Measurements from ENCODE around the gene PCGF6.
"Not testable (repeated sequence)": the region's sequence is repeated elsewhere in the genome, so short reads cannot be mapped to it uniquely, and the experiment has no call there.

PCGF6 gene

DNA sequence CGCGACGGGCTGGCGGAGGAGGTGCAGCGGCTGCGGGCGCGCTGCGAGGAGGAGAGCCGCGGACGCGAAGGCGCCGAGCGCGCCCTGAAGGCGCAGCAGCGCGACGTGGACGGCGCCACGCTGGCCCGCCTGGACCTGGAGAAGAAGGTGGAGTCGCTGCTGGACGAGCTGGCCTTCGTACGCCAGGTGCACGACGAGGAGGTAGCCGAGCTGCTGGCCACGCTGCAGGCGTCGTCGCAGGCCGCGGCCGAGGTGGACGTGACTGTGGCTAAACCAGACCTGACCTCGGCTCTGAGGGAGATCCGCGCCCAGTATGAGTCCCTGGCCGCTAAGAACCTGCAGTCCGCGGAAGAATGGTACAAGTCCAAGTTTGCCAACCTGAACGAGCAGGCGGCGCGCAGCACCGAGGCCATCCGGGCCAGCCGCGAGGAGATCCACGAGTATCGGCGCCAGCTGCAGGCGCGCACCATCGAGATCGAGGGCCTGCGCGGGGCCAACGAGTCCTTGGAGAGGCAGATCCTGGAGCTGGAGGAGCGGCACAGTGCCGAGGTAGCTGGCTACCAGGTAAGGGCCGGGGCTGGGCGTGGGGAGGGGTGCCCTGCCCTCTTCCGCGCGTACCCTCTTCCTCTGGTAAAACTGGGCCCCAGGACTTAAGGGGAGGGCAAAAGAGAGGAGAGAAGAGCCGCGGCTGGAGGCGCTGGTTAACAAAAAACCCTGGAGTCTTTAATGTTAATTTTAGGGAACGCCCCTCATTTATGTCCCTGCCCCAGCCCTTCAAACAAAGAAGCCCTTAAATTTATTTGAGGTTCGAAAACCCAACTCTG is 73.0 kb downstream of the PCGF6 start:
- Histone ChIP-seq H3K27ac (ENCODE audit: low read depth, low read length) (no peak overlapping the region), H3K4me1 (ENCODE audit: insufficient read depth, low read length) (no peaks in the 10 kb centered on the region)

DNA sequence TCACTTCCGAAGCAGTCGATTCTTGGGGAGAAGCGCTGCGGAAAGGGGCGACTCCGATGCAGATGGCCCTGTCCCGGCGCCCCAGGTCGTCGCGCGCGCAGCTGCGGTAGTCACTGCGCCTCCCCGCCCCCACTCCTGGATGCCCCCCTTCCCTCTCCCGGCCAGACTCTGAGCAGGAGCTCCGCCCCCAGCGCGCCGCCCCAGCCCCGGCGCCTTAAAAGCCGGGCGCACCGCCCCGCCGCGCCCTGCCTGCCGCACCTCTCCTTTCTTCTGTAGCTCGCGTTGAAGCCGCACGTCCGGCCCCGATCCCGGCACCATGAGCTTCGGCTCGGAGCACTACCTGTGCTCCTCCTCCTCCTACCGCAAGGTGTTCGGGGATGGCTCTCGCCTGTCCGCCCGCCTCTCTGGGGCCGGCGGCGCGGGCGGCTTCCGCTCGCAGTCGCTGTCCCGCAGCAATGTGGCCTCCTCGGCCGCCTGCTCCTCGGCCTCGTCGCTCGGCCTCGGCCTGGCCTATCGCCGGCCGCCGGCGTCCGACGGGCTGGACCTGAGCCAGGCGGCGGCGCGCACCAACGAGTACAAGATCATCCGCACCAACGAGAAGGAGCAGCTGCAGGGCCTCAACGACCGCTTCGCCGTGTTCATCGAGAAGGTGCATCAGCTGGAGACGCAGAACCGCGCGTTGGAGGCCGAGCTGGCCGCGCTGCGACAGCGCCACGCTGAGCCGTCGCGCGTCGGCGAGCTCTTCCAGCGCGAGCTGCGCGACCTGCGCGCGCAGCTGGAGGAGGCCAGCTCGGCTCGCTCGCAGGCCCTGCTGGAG is 73.8 kb downstream of the PCGF6 start, which contains the start of gene INA:
TSS of gene INA (plus strand) at position 243 of the 817 bp plus-strand sequence. CDS start at position 317, 74 bp downstream.
- H3K9me3 ChIP-seq (ENCODE audit: low read length), result peaks cover 9% of the 10 kb centered on the region
- H3K9ac ChIP-seq (ENCODE audit: low read length), result no peak within 1 kb of the TSS
- H3K4me1 ChIP-seq (ENCODE audit: insufficient read depth, low read length), result no peaks in the 10 kb centered on the region
- H3K27ac ChIP-seq (ENCODE audit: low read depth, low read length), result no peak within 1 kb of the TSS
- peaks cover 38 to 46% of the 10 kb centered on the region in 2 donors for H3K27me3 ChIP-seq (ENCODE audit: control insufficient read depth in 1 of 2, insufficient read depth in 2 of 2, low read length in 2 of 2)
- no peak within 1 kb of the TSS for H3K4me3 ChIP-seq (ENCODE audit: low read depth in 1 of 2, low read length in 2 of 2)
- H3K36me3 ChIP-seq (ENCODE audit: insufficient read depth, low read length), result no peaks in the 10 kb centered on the region

More for the DNA sequence above, 73.0 kb downstream of the PCGF6 start:
- Histone ChIP-seq H3K4me3 (ENCODE audit: low read depth in 1 of 2, low read length in 2 of 2) (no peak overlapping the region), H3K27me3 (ENCODE audit: control insufficient read depth in 1 of 2, insufficient read depth in 2 of 2, low read length in 2 of 2) (peaks cover 38 to 46% of the 10 kb centered on the region in 2 donors), H3K9me3 (ENCODE audit: low read length) (peaks cover 9% of the 10 kb centered on the region), H3K9ac (ENCODE audit: low read length) (no peak overlapping the region), H3K36me3 (ENCODE audit: insufficient read depth, low read length) (no peaks in the 10 kb centered on the region)

DNA sequence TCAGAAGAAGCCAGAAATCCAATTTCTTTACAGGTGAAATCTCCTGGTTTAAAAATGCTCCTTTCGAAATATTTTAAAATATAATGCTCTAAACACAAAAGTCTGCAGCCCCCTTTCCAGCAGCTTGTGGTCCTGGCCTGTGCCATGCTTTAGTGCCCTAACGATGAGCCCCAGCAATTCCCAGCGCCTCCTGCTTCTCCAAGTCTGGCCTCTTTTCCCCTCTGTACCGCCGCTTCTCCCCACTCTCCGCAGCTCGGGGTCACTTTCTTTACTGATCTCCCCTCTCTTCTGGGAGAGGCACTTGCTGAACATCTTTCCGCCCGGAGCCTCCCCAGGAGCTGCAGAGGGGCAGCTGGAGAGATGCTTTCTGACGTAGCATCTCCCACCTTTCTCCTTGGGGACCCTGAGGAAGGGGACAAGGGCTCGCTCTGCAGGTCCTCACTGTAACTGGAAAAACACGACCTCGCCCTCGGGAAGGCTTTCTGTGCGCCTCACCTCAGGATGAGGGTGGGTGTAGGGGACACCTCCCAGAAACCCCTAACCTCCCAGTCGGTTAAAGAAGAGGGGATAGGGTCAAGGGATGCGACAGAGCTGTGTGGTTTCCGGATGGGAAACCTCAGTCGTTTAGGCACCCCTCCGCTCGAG is 74.6 kb downstream of the PCGF6 start:
- no peak overlapping the region for H3K9ac ChIP-seq (ENCODE audit: low read length)
- H3K36me3 ChIP-seq (ENCODE audit: insufficient read depth, low read length), result no peaks in the 10 kb centered on the region
- H3K4me1 ChIP-seq (ENCODE audit: insufficient read depth, low read length), result no peaks in the 10 kb centered on the region
- no peak overlapping the region for H3K4me3 ChIP-seq (ENCODE audit: low read depth in 1 of 2, low read length in 2 of 2)
- H3K27ac ChIP-seq (ENCODE audit: low read depth, low read length), result no peak overlapping the region
- H3K9me3 ChIP-seq (ENCODE audit: low read length), result peaks cover 9% of the 10 kb centered on the region
- H3K27me3 ChIP-seq (ENCODE audit: control insufficient read depth in 1 of 2, insufficient read depth in 2 of 2, low read length in 2 of 2), result peaks cover 36 to 46% of the 10 kb centered on the region in 2 donors

DNA sequence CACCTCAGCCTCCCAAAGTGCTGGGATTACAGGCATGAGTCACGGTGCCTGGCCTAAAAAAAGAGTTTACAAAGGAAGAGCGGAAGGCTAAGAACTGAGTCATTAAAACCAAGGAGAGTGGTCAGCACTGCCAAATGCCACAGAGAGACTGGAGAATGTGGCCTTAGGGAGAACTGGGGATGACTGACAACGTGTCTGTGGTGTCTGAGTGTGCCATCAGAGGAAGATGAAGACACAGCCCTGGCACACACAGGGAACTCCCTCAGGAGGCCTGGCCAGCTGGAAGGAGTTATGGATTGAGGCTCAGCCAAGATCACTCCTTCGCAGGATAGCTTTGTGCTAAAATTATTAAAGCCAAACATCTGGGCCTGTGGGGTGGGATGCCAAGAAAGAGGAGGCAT is 77.9 kb downstream of the PCGF6 start:
- Histone ChIP-seq H3K36me3 (ENCODE audit: insufficient read depth, low read length) (no peaks in the 10 kb centered on the region), H3K27ac (ENCODE audit: low read depth, low read length) (no peak overlapping the region), H3K9me3 (ENCODE audit: low read length) (no peaks in the 10 kb centered on the region), H3K9ac (ENCODE audit: low read length) (no peak overlapping the region), H3K4me3 (ENCODE audit: low read depth in 1 of 2, low read length in 2 of 2) (no peak overlapping the region), H3K27me3 (ENCODE audit: control insufficient read depth in 1 of 2, insufficient read depth in 2 of 2, low read length in 2 of 2) (peaks cover 13 to 29% of the 10 kb centered on the region in 2 donors), H3K4me1 (ENCODE audit: insufficient read depth, low read length) (no peaks in the 10 kb centered on the region)

DNA sequence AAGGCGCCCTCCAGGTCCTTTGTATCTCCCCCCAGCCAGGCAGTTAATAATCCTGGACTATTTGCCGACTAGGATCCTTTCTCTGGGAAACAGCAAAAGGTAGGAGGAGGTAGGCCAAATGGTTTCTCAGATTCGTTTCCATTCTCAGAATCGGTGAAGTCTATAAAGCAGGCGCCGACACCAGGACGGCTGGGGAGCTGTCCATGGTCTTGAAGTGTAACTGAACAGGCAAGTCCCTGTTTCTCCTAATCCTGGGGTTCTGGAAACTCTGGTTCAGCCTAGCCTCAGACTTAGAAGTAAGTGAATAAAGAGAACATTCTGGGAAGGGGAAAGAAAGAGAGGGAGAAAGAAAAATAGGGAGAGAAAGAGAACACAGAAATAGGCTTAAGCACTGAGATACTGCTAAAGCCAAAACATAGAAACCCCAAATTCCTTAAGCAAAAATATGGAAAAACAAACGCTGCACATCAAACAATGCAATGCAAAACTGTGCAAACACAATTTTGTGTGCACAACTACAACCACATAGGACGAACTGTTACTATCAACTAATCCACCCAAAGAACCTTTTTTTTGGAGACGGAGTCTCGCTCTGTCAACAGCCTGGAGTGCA is 85.1 kb downstream of the PCGF6 start:
- peaks cover 0 to 6% of the 10 kb centered on the region in 2 donors for H3K27me3 ChIP-seq (ENCODE audit: control insufficient read depth in 1 of 2, insufficient read depth in 2 of 2, low read length in 2 of 2)
- no peak overlapping the region for H3K27ac ChIP-seq (ENCODE audit: low read depth, low read length)
- H3K36me3 ChIP-seq (ENCODE audit: insufficient read depth, low read length), result no peaks in the 10 kb centered on the region
- no peak overlapping the region for H3K4me3 ChIP-seq (ENCODE audit: low read depth in 1 of 2, low read length in 2 of 2)
- no peaks in the 10 kb centered on the region for H3K9me3 ChIP-seq (ENCODE audit: low read length)
- no peak overlapping the region for H3K9ac ChIP-seq (ENCODE audit: low read length)
- H3K4me1 ChIP-seq (ENCODE audit: insufficient read depth, low read length), result no peaks in the 10 kb centered on the region

DNA sequence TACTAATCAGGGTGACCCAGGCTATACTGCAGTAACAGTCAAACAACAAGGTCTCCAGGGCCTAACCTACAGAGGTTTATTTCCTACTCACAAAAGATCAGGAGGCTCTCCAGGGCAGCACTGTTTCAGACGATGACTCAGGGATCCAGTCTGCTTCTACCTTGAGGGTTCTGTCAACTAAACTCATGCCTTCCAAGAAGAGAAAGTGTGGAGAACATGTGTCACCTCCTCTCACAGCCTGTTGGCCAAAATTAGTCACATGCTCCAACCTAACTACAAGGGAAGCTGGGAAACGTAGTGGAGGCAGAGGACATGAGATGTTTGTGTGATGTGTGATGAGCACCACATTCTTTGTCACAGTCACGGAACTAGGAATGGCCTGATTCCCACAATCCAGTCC is 88.7 kb downstream of the PCGF6 start:
- Histone ChIP-seq H3K4me3 (ENCODE audit: low read depth in 1 of 2, low read length in 2 of 2) (no peak overlapping the region), H3K4me1 (ENCODE audit: insufficient read depth, low read length) (no peaks in the 10 kb centered on the region), H3K27ac (ENCODE audit: low read depth, low read length) (no peak overlapping the region), H3K36me3 (ENCODE audit: insufficient read depth, low read length) (no peaks in the 10 kb centered on the region), H3K9me3 (ENCODE audit: low read length) (no peaks in the 10 kb centered on the region), H3K9ac (ENCODE audit: low read length) (no peak overlapping the region), H3K27me3 (ENCODE audit: control insufficient read depth in 1 of 2, insufficient read depth in 2 of 2, low read length in 2 of 2) (peaks cover 0 to 6% of the 10 kb centered on the region in 2 donors)

DNA sequence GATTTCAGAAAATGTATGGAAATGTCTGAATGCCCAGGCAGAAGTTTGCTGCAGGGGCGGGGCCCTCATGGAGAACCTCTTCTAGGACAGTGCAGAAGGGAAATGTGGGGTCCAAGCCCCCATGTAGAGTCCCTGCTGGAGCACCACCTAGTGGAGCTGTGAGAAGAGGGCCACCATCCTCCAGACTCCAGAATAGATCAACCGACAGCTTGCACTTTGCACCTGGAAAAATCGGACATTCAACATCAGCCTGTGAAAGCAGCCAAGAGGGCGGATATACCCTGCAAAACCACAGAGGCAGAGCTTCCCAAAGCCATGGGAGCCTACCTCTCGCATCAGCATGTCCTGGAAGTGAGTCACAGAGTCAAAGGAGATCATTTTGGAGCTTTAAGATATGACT is 91.0 kb downstream of the PCGF6 start:
- H3K27me3 ChIP-seq (ENCODE audit: control insufficient read depth in 1 of 2, insufficient read depth in 2 of 2, low read length in 2 of 2), result no peaks in the 10 kb centered on the region
- no peak overlapping the region for H3K4me3 ChIP-seq (ENCODE audit: low read depth in 1 of 2, low read length in 2 of 2)
- H3K9me3 ChIP-seq (ENCODE audit: low read length), result no peaks in the 10 kb centered on the region
- no peaks in the 10 kb centered on the region for H3K4me1 ChIP-seq (ENCODE audit: insufficient read depth, low read length)
- H3K36me3 ChIP-seq (ENCODE audit: insufficient read depth, low read length), result no peaks in the 10 kb centered on the region
- no peak overlapping the region for H3K27ac ChIP-seq (ENCODE audit: low read depth, low read length)
- H3K9ac ChIP-seq (ENCODE audit: low read length), result no peak overlapping the region

DNA sequence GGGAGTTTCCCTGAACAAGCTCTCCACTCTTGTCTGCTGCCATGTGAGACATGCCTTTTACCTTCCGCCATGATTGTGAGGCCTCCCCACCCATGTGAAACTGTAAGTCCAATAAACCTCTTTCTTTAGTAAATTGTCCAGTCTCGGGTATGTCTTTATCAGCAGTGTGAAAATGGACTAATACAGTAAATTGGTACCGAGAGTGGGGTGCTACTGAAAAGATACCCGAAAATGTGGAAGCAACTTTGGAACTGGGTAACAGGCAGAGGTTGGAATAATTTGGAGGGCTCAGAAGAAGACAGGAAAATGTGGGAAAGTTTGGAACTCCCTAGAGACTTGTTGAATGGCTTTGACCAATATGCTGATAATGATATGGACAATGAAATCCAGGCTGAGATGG is 92.0 kb downstream of the PCGF6 start:
- not testable (repeated sequence) for H3K9me3 ChIP-seq (ENCODE audit: low read length); H3K36me3 ChIP-seq (ENCODE audit: insufficient read depth, low read length); H3K27me3 ChIP-seq (ENCODE audit: control insufficient read depth in 1 of 2, insufficient read depth in 2 of 2, low read length in 2 of 2); H3K9ac ChIP-seq (ENCODE audit: low read length); H3K4me1 ChIP-seq (ENCODE audit: insufficient read depth, low read length); H3K27ac ChIP-seq (ENCODE audit: low read depth, low read length); H3K4me3 ChIP-seq (ENCODE audit: low read depth in 1 of 2, low read length in 2 of 2)

DNA sequence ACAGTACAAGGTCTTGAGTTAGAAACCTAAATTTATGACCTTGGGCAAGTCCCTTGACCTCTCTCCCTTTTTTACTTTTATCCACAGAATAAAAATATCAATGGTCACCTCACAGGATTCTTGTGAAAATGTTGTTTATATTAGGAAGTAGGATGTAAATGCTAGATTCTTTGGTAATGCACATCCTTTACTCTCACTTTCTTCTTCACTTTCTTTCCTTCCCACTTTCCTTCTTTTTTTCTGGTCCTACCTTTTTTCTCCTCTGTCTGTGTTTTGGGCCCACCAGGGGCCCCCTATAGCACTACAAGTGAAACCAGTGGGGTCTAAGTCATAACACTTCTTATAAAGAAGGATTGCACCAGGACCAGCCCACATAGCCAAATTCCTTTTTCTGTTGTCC is 93.1 kb downstream of the PCGF6 start:
- no peak overlapping the region for H3K27ac ChIP-seq (ENCODE audit: low read depth, low read length)
- no peak overlapping the region for H3K4me3 ChIP-seq (ENCODE audit: low read depth in 1 of 2, low read length in 2 of 2)
- no peaks in the 10 kb centered on the region for H3K27me3 ChIP-seq (ENCODE audit: control insufficient read depth in 1 of 2, insufficient read depth in 2 of 2, low read length in 2 of 2)
- no peak overlapping the region for H3K9ac ChIP-seq (ENCODE audit: low read length)
- H3K9me3 ChIP-seq (ENCODE audit: low read length), result no peaks in the 10 kb centered on the region
- no peaks in the 10 kb centered on the region for H3K36me3 ChIP-seq (ENCODE audit: insufficient read depth, low read length)
- H3K4me1 ChIP-seq (ENCODE audit: insufficient read depth, low read length), result no peaks in the 10 kb centered on the region

DNA sequence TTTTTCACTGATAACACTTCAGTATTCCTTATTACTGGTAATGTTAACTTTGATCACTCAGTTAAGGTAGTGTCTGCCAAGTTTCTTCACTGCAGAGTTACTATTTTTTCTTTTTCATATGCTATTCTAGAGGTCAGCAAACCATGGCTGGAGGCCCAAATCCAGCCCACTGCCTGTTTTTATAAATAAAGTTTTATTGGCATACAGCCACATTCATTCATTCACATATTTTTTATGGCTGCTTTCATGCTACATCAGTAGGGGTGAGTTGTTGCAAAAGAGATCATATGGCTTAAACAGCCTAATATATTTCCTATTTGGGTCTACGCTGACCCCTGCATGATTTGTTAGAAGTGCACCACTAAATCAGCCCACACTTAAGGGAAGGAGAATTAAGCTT is 94.3 kb downstream of the PCGF6 start:
- no peak overlapping the region for H3K4me3 ChIP-seq (ENCODE audit: low read depth in 1 of 2, low read length in 2 of 2)
- no peak overlapping the region for H3K27ac ChIP-seq (ENCODE audit: low read depth, low read length)
- no peak overlapping the region for H3K9ac ChIP-seq (ENCODE audit: low read length)
- no peaks in the 10 kb centered on the region for H3K36me3 ChIP-seq (ENCODE audit: insufficient read depth, low read length)
- H3K27me3 ChIP-seq (ENCODE audit: control insufficient read depth in 1 of 2, insufficient read depth in 2 of 2, low read length in 2 of 2), result no peaks in the 10 kb centered on the region
- no peaks in the 10 kb centered on the region for H3K9me3 ChIP-seq (ENCODE audit: low read length)
- H3K4me1 ChIP-seq (ENCODE audit: insufficient read depth, low read length), result no peaks in the 10 kb centered on the region
